ENCODE data around the gene RSRC2.

DNA sequence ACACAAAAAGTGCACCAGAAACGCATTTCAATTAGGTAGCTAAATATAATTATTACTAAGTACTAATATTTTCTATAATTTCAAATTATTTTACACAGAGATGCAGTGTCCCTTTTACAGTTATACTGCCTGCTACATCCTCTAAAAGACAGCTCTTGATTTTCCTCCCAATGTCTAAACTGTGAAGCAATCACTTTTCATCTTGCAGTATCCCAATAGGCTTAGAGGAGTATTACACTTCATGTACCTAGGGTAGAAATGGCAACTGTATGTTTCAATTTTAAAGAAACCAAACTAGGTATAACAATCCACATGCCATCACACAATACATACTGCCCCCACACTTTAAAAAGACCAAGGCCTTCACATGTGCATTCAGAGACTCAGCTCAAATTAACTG, 7.3 kb downstream of the RSRC2 start:
- TF ChIP-seq, protein P1, sequence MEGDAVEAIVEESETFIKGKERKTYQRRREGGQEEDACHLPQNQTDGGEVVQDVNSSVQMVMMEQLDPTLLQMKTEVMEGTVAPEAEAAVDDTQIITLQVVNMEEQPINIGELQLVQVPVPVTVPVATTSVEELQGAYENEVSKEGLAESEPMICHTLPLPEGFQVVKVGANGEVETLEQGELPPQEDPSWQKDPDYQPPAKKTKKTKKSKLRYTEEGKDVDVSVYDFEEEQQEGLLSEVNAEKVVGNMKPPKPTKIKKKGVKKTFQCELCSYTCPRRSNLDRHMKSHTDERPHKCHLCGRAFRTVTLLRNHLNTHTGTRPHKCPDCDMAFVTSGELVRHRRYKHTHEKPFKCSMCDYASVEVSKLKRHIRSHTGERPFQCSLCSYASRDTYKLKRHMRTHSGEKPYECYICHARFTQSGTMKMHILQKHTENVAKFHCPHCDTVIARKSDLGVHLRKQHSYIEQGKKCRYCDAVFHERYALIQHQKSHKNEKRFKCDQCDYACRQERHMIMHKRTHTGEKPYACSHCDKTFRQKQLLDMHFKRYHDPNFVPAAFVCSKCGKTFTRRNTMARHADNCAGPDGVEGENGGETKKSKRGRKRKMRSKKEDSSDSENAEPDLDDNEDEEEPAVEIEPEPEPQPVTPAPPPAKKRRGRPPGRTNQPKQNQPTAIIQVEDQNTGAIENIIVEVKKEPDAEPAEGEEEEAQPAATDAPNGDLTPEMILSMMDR (IDR thresholded peaks at IDR 0.05 in 2 of 3, conservative IDR thresholded peaks at IDR 0.05 in 1 of 3; ENCODE audit: borderline replicate concordance in 1 of 3, insufficient read depth in 1 of 3, low read depth in 2 of 3, low read length in 2 of 3), result no peak
- TF ChIP-seq EZH2 (IDR thresholded peaks at IDR 0.05) (no peak), POLR2A (IDR thresholded peaks at IDR 0.05; ENCODE audit: borderline replicate concordance, extremely low read depth, insufficient read depth, insufficient read length) (no peak), RAD21 (IDR thresholded peaks at IDR 0.05; ENCODE audit: low read depth) (no peak), SIN3A (IDR thresholded peaks at IDR 0.05; ENCODE audit: low read depth) (no peak), CEBPB (IDR thresholded peaks at IDR 0.05; ENCODE audit: low read depth) (no peak), EZH2phosphoT487 (IDR thresholded peaks at IDR 0.05; ENCODE audit: borderline replicate concordance) (no peak), FOSL1 (IDR thresholded peaks at IDR 0.05; ENCODE audit: low read depth) (no peak), POLR2AphosphoS5 (IDR thresholded peaks at IDR 0.05; ENCODE audit: low read depth, low read length) (no peak)
- TF ChIP-seq, protein P2, sequence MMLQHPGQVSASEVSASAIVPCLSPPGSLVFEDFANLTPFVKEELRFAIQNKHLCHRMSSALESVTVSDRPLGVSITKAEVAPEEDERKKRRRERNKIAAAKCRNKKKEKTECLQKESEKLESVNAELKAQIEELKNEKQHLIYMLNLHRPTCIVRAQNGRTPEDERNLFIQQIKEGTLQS (IDR thresholded peaks at IDR 0.05), result no peak
- TF ChIP-seq, protein P3, sequence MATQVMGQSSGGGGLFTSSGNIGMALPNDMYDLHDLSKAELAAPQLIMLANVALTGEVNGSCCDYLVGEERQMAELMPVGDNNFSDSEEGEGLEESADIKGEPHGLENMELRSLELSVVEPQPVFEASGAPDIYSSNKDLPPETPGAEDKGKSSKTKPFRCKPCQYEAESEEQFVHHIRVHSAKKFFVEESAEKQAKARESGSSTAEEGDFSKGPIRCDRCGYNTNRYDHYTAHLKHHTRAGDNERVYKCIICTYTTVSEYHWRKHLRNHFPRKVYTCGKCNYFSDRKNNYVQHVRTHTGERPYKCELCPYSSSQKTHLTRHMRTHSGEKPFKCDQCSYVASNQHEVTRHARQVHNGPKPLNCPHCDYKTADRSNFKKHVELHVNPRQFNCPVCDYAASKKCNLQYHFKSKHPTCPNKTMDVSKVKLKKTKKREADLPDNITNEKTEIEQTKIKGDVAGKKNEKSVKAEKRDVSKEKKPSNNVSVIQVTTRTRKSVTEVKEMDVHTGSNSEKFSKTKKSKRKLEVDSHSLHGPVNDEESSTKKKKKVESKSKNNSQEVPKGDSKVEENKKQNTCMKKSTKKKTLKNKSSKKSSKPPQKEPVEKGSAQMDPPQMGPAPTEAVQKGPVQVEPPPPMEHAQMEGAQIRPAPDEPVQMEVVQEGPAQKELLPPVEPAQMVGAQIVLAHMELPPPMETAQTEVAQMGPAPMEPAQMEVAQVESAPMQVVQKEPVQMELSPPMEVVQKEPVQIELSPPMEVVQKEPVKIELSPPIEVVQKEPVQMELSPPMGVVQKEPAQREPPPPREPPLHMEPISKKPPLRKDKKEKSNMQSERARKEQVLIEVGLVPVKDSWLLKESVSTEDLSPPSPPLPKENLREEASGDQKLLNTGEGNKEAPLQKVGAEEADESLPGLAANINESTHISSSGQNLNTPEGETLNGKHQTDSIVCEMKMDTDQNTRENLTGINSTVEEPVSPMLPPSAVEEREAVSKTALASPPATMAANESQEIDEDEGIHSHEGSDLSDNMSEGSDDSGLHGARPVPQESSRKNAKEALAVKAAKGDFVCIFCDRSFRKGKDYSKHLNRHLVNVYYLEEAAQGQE (IDR thresholded peaks at IDR 0.05; ENCODE audit: low read depth), result no peak
- TF ChIP-seq, protein P4, sequence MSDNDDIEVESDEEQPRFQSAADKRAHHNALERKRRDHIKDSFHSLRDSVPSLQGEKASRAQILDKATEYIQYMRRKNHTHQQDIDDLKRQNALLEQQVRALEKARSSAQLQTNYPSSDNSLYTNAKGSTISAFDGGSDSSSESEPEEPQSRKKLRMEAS (IDR thresholded peaks at IDR 0.05), result no peak
- TF ChIP-seq, protein P5, sequence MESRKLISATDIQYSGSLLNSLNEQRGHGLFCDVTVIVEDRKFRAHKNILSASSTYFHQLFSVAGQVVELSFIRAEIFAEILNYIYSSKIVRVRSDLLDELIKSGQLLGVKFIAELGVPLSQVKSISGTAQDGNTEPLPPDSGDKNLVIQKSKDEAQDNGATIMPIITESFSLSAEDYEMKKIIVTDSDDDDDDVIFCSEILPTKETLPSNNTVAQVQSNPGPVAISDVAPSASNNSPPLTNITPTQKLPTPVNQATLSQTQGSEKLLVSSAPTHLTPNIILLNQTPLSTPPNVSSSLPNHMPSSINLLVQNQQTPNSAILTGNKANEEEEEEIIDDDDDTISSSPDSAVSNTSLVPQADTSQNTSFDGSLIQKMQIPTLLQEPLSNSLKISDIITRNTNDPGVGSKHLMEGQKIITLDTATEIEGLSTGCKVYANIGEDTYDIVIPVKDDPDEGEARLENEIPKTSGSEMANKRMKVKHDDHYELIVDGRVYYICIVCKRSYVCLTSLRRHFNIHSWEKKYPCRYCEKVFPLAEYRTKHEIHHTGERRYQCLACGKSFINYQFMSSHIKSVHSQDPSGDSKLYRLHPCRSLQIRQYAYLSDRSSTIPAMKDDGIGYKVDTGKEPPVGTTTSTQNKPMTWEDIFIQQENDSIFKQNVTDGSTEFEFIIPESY (IDR thresholded peaks at IDR 0.05; ENCODE audit: extremely low read depth, insufficient replicate concordance, low read length), result no peak
